ENCODE measurements around the gene GATA2. TPM values are rescaled to one million over a fixed set of nuclear protein-coding genes. Genes with fewer than 3 reads are reported as not detected.
A peak's percentile ranks its signal among the peaks of the same experiment; 100 is the strongest.

Gene GATA2
- total RNA-seq, 1 experiment from 2014 or later: 10.1 TPM

DNA sequence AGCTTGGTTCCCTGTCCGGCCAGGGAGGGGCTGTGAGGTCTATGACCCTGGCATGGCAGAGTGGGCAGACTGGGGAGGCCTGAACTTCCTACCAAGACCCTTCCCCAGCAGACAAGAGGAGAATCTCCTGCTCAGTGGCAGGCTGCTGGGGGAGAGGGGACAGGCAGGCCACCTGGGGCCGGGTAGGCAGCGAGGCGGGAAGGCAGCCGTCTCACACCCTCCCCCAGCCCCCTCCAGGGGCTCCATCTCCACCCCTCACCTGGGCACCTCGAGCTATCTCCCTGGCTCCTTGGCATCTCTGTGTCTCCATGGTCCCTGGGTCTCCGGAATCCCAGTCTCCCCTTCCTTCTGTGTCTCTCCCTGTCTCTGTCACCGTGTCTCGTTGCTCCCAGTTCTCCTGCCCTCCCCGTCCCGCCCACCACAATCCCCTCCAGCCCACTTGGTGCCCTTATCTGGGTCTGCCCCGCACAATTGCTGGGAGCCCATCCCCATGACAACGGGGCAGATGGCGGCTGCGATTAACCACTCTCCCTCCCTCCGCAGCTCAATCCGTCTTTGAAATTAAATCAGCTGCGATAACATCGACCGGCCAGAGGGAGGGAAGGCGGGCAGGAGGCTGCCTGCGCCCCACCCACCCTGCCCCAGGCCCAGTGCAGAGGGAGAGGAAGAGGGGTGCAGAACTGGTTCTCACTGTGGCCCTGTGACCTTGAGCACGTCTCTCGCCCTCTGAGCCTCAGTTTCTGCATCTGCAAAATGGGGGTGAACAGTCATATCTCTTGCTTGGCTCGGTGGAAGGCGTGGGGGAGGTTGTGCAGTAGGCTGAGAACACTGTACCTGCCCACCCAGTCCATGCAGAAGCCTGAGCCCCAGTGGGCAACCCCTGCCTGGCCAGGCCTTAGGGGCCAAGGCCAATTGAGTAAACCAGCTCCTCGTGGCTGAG, 36.0 kb downstream of the GATA2 start:
- DNase-seq (ENCODE audit: low read depth): no peak

DNA sequence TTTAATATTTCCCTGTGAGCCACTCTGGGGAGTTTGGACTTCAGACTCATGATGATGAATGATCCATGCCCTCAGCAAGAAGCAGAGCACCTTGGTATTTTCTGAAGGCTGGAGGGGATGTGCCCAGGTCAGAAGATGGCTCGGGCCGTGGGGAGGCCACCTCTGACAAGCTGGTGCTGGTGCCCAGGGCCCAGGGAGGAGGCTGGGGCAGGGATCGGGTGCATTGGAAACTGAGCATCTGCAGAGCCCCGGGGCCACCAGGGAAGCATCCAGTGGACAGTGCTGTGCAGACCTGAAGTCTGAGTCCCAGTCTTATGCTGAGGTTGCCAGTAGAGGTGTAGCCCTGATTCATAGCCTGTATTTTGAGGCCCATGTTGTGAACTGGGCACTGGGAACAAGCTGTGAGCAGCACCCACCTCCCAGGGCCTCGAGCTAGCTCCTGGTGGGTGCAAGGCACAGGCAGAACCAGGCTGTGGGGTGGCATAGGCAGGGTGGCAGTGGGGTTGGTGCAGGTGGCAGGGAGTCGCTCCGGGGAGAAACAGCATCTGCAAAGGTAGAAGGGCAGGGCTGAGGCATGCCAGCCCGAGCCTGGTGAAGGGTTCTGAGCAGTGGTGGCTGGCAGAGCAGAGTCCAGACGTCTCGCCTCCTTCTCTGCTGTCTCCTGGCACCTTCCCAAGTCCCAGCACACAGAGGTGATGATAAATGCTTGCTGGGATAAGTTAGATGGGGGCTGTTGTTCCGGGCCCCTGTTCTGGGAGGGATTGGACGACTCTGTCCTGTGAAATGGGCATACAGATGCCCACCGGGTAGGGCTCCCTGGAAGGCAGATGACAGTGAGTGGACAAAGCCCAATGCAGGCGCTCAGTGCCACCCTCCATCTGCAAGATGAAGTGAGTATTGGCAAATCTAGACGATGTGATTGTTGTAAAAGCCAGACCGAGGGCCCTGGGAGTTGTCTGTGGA, 36.9 kb downstream of the GATA2 start:
- DNase-seq (ENCODE audit: low read depth): no peak

DNA sequence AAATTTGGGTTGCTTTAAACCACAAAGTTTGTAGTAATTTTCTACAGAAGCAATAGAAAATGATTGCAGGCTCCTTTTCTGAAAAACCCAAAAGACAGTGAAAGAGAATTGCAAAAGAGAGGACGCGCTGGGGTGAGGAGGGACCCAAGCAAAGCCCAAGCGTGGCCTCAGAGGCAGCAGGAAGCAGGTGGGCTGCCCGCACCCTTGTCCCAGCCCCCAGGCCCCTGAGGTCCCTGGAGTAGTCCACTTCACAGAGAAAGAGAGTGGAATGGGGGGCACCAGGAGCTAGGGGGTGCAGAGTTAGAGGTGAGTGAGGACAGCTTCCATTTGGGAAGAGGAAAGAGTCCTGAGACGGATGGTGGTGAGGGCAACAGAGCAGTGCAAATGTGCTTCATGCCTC, 37.9 kb downstream of the GATA2 start:
- no peak for DNase-seq (ENCODE audit: low read depth)

DNA sequence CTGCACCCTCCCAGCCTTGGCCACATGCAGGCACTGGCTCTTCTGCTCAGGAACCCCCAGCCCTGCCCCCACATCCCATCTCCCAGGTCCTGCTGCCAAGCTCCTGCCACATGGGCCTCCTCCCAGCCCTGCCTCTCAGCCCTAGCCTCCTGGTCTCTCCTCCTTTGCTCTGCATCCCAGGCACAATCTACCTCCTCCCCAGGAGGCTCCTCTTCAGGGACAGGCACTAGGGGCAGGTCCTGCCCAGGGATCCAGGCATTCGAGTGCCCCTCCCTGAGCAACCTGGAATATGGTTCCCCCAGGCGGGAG, 38.7 kb downstream of the GATA2 start:
- no peak for DNase-seq (ENCODE audit: low read depth)

DNA sequence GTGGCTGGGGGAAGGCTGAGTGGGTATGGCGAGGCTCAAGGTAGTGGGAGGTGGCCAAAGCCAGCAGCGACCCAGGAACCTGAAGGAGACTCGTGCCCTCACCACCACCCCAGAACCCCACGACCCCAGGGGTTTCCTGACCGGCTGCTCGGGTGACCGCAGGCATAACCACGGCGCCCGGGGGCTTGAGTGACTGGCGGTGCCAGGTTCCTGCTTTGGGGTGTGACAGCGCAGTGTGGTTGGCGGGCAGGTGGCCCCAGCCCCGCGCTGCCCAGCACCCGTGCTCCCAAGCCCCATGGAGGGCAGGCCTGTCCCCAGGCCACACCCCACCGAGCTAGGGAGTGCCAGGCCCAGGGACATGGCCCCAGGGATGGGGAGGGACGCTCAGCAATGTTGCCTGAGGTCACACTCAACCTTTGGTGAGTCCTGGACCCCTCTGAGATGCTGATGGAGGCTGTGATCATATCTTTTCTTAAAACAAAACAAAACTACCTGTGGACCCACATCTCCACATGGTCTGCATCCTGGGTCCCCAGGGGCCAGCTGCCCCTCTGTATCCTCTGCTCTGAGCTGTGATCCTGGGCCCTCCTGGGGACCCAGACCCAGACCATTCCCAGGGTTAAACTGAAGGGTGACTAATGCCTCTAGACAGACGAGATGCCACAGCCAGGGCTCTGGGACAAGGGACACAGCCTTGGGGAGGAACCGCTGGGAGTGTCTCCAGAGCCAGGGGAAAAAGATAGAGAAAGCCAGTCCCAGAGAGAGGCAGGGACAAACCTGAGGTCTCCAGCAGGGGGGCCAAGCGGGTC, 39.3 kb downstream of the GATA2 start:
- no peak for DNase-seq (ENCODE audit: low read depth)

DNA sequence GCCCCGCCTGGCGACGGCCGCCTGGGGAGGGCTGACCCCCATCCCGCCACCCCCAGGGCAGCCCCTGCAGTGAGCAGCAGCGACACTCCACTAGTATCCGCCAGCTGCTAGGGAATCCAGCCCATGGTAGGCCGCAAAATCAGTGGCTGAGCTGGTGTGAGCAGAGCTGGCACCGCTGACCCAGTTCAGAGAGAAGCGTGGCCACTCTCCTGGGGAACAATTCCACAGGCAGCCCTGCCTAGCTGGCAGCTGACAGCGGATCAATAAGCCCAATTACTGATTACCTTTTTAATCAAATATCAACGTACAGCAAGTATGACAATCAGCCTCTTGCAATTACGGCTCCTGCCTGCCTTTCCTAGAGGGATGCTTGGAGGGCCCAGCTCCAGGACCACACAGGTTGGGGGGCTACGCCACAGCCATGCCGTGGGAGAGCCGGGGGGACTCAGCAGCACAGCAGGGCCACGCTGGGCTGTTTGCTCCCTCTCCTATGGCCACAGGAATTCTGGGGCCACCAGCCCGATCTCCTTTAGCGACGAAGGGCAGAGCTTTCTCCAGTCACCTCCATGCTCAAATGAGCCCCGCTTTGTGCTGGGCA, 40.2 kb downstream of the GATA2 start:
- no peak for DNase-seq (ENCODE audit: low read depth)

DNA sequence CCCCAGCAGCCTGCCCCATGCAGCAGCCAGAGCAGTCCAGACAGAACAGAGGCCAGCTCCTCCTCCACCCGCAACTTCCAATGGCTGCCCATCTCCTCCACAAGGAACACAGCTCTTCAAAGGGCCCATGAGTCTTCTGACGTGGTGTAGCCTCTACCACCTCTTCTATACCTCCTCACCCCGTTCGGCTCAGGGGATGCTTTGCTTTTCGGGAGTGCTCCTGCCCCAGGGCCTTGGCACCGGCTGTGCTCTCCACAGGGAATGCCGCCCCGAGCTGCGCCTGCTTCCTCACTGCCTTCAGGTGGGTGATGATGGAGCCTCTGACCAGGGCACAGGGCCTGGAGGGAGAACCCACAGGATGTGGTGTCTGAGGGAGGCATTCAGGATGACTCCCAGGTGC, 40.9 kb downstream of the GATA2 start:
- DNase-seq (ENCODE audit: low read depth): no peak

DNA sequence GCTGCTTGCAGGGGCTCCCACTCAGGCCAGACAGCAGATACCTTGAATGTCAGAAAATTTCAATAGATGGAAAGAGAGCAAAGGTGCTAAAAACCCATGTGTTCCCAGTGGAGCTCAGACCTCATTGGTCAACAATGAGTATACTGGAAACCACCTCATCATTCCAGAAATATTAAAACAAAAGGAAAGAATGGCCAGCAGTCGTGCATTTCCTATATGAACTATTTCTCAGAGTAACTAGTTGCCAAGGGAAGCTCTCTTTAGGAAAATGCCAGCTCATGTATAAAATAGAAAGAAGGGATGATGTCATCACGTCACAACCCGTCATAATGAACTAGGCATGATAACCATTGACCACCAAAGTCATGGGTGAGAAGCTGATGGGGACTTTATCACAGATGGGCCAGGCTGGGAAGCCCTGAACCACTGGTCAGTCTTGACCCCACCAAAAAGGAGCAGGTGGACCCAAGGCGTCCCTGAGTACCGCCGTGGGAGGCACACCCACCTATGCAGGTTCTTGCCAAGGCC, 43.8 kb downstream of the GATA2 start:
- DNase-seq (ENCODE audit: low read depth): no peak

DNA sequence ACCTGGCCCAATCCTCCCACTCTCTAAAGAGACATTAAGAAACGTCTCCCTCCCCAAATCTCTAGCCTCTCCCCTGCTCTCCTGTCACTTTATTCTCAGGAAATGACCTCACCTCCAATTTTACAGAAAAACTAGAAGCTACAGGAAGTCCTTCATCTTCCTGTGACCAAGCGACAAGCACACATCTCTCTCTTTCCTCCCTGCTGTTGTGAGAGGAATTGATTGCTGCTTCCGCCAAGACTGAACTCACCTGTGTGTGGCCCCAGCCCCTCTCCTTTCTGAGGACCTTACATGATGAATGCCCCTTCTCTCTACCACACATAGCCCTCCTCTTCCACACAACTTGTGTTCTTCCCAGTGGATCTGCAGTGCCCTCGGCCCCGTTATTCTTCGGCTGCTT, 44.5 kb downstream of the GATA2 start:
- DNase-seq (ENCODE audit: low read depth): no peak

DNA sequence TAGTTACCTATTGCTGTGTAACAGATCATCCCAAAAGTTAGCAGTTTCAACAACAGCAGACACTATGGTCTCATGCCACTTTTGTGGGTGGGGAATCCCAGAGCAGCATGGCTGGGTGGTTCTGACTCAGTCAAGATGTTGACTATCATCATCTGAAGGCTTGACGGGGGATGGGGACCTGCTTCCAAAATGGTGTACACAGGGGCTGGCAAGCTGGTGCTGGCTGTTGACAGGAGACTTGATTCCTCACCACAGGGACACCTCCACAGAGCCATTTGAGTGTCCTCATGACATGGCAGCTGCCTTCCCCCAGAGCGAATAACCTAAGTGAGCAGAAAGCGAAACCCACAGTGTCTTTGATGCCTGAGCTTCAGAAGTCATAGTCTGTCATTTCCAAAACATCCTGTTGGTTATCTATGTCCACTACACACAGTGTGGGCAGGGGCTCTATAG, 45.4 kb downstream of the GATA2 start:
- no peak for DNase-seq (ENCODE audit: low read depth)

DNA sequence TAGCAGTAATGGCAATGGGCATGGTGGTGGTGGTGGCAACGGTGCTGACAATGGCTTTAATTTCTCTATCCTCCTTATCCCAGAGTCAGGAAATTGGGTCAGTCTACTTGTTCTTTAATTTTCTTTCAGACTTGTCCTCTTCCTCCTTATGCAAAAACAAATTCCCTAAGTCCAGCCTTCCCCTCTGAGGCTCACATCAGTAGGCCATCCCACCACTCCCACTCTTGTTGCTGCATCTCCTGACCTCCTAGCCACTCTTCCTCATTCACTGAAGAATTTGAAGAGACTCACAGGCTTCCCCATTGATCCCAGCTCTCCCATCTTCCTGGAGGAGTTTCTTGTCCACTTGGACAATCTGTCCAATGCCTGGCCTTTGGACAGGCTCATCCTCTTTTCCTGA, 46.2 kb downstream of the GATA2 start:
- no peak for DNase-seq (ENCODE audit: low read depth)

DNA sequence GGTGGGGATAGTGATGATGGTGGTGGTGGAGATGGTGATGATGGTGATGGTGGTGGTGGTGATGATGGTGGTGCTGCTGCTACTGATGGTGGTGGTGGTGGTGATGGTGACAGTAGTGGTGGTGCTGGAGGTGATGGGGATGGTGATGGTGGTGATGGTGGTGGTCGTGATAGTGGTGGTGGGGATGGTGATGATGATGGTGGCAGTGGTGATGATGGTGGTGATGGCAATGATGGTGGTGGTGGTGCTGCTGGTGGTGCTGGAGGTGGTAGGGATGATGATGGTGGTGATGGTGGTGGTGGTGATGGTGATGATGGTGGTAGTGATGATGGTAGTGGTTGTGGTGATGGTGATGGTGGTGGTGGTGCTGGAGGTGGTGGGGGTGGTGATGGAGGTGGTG, 47.6 kb downstream of the GATA2 start:
- no peak for DNase-seq (ENCODE audit: low read depth)

DNA sequence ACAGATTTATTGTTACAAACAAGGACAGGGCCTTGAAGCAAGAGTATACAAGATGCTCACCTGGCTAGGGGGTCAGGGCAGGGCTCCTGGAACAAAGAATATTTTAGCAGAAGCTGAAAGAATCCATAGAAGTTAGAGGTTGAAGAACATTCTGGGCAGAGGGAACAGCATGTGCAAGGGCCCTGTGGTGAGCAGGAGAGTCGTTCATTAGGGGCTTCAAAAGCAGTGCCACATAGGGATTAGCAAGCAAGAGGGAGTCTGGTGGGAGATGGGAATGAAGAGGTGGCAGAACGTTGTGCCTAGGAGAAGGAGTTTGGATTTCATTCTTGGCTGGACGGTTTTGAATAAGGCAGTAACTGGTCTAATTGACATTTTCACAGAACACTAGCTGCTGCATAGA, 49.2 kb downstream of the GATA2 start:
- DNase-seq (ENCODE audit: low read depth): no peak

DNA sequence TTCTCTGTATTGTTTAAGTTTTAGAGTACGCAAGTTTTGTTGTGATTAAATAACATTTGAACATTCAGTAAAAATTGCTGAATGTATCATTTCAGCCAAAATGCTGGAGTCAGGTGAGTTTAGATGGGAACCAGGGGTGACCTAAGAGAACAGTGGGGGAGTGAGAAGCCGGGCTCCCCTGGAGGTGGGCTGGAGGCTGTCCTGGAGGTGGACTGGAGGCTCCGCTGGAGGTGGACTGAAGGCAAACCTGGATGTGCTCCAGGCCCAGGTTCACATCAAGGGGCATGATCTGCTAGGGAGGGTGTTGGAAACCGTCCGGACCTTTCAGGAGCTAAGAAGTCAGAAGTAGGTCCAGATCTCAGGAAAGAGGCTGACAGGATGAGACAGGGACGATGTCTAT, 50.1 kb downstream of the GATA2 start:
- no peak for DNase-seq (ENCODE audit: low read depth)

DNA sequence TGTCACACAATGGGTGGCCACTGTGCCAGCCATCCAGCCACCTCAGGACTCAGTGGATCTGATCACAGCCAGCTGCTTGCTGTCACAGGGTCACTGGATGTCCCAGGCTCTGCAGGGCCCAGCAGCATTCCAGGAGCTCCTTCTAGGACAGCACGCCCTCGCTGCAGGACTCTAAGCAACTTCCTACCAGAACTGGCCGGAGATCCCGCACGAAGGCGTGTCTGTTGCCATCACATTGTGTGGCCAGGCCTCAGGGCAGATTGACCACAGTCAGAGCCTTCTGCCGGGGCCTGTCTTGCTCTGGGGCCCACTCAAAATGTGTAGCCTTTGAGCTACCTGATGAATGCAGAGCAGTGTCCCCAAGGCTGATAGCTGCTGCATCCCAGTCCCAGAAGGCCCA, 50.9 kb downstream of the GATA2 start:
- no peak for DNase-seq (ENCODE audit: low read depth)

DNA sequence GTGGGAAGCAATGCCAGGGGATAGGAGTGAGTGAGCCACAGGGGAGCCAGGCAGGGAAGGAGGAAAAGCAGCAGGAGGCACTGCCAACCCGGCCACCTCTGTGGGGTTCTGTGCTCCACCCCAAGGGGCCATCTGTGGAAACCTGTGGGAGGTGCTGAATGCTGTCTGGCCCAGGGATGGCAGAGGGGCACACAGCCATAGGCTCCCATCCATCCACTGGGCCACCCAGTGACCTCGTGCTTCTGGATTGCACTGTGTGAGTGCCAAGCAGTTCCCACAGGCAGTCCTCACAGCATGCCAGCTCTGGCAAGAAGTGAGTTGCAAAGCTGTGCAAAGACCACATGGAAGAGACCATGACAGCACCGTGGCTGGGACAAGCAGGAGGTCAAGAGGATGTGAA, 53.8 kb downstream of the GATA2 start:
- DNase-seq (ENCODE audit: low read depth): no peak

DNA sequence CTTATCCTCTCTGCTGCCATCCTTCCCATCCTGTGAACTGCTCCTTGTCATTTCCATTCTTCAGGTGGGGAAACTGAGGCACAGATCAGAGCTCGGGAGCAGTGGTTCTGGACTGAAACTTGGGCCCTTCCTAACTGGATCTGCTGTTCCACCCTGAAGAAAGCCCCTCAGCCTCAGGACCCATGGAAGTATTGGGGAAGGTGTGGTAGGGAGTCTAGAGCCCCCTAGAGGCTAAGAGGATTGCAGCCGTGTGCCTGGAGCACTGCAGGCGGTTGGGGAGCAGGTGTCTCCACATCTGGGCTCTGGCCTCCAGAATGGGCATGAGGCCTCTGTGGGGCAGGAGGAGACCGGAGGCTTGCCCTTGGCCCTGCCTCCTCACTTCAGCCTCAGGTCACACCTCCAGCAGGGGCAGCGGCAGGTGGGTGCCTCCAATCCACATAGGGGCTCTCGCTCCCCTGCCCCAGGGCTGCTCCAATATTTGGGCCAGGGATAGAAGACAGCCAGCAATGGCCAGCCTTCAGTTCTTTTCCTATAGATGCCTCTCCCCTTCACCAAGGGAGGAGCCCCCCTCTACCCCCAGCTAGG, 54.4 kb downstream of the GATA2 start:
- no peak for DNase-seq (ENCODE audit: low read depth)

DNA sequence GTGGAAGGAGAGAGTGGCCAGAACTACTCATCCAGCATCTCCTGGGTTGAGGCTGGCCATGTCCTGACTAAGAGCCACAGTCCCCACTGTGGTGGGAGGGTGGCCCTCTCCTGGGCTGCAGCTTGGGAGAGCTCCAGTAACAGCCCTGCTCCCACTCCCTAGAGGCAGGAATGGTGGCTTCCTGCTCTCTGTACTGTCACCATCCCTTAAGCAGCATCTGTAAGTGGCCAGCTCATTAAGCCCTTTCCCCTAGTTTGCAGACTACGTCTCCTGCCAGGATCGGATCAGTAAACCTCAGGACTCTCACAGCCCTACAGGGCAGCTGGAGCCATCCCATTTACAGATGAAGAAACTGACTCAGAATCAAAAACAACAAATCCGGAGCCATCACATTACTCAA, 56.8 kb downstream of the GATA2 start:
- DNase-seq (ENCODE audit: low read depth): peak; percentile 64

DNA sequence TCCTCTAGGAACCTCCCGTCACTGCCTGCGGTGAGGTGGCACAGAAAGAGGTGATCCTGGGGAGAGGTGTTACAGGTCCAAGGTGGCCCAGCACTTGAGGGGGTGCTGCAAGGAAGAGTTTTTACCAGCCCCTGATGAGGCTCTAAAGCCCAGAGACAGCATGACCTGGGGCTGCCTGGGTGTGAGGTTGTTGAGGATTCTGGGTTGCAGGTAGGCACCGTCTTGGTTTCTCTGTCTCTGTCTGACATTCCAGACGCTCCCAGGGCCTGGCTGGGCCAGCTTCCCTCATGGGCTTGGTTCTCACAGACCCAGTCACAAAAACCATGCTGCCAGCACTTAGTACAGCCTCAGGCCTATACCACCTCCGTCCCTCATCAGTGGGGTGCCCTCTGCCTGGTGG, 57.4 kb downstream of the GATA2 start:
- no peak for DNase-seq (ENCODE audit: low read depth)

DNA sequence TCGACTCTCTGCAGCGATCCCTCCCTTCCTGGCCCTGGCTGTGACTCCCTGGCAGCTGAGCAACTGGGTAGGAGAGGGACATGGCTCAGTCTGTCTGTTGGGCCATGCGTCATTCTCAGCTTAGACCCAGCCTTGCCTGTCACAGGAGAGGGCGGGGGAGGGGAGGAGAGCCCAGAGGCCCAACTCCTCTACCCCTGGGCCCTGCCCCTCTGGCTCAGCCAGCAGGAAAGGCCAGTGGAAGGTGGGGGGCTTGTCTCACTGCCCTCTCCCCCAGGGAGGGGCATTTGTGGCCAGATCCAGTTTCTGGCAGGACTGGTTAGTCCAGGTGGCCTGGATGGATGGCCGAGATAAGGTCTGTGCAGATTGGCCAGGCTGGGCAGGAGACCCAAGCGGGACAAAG, 57.9 kb downstream of the GATA2 start:
- DNase-seq (ENCODE audit: low read depth): peak; percentile 51

DNA sequence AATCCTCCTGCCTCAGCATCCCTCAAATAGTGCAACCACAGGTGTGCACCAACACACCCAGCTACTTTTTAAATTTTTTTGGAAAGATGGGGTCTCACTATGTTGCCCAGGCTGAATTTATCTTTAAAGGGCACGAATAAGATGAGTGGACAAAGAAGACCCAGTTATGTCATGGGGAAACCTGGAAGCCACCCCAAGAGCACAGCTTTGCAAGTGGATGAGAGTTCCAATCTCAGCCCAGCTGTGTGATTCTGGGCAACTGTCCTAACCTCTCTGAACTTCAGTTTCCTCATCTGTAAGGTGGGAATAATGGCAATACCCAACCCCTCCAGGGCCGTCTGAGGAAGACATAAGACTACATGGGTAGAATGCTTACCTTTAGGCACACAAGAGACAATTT, 58.5 kb downstream of the GATA2 start:
- DNase-seq (ENCODE audit: low read depth): no peak

Measured in RPMI7951 (cell line).